ENCODE data around the gene PPP2R2B.
"Not testable (repeated sequence)": the region's sequence is repeated elsewhere in the genome, so short reads cannot be mapped to it uniquely, and the experiment has no call there.

The PPP2R2B gene

DNA sequence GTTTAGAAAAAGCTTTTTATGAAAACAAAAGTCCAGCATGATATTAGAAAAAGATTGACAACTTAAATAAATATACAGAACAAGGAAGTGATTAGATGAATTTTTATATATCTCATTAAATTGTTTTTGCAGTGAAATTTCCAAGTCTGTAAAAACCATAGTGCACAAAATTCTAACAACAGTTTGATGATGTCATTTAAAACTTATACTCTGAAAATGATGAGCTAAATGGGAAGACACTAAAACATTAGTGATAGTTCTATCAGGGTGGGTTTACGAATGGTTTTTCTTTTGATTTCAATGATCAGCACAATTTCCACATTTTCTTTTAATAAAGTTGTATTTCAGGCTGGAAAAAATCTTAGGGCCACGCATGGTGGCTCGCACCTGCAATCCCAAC is 236.1 kb downstream of the PPP2R2B start:
- no peak for DNase-seq

DNA sequence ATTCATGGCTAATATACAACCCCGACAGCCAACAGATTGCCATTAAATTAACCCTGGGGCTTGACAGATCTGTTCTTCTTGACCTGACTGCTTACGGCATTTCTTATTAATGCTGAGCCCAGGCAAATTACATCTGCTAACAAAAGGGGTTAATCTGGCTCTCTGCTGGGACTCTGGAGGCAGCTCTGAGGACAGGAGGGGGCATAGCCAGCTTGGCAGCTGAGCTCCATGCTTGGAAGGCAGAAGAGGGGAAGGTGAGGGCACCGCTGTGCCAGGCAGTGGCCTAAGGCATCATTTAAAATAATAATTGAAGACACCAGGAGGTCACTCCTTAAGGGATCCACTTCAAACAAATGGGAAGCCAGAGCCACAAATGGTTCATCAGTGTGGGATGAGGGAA is 236.6 kb downstream of the PPP2R2B start:
- DNase-seq = no peak

- DNase-seq = no peak
Observed at GRCh38 chr5:146640285-146640896, 238.2 kb downstream of the PPP2R2B start.

DNA sequence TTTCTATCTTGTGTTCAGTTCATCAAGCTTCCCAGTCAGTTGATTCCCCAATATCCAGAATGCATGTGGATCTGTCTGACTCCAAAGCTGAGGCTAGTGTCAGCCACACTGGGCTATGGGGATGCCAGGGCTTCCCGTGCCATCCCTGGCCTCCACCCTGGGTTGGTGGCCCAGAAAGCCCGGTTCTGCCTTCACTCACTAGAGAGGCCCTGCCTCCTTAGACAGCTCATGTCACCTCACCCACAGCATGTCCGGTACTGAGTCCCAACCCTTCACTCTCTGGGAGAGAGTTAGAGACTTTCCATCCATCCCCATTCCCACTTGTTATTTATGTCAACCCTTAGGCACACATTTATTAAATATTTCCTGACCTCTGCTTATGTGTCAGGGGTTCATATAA is 243.1 kb downstream of the PPP2R2B start:
- no peak for DNase-seq

DNA sequence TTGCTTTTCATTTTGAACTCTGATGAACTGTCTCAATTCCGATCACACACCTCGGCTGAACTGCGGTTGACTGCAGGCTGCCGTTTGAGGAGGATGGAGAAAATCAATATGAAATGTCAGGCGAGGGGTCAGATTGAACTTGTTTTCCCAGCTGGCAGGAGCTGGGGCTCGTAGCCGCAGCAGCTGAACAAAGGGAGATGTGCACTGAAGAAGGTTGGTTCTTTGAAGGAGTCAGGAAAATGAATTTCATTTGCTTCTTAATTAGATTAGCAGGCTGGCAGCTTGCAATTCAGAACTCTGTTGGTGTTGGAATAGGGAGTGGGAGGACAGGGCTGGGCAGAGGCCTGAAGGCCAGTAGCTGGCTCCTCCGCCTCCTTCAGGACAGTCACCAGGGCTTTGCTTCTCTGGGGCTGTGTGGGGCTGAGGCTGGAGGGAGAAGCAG is 245.2 kb downstream of the PPP2R2B start:
- DNase-seq = no peak

GRCh38 chr5:146632620-146633322 is 245.8 kb downstream of the PPP2R2B start:
- DNase-seq = no peak

GRCh38 chr5:146630472-146630871 is 248.1 kb downstream of the PPP2R2B start:
- no peak for DNase-seq

DNA sequence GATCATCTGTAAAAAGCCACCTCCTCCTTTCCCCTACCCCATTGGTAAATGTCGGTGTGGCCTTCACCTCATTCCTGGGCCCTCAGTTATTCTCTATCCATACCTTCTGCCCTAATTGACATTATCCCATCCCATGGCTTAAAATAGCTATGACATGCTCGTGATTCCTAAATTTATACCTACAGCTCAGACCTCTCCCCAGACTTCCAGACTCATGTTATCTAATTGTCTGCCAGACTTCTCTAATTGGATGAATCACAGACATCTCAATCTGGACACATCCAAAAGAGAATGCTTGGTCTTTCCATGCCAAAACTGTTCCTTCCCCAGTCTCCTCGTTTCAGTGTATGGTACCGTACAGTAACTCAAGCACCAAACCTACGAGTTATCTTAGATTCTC is 249.6 kb downstream of the PPP2R2B start:
- DNase-seq = no peak

DNA sequence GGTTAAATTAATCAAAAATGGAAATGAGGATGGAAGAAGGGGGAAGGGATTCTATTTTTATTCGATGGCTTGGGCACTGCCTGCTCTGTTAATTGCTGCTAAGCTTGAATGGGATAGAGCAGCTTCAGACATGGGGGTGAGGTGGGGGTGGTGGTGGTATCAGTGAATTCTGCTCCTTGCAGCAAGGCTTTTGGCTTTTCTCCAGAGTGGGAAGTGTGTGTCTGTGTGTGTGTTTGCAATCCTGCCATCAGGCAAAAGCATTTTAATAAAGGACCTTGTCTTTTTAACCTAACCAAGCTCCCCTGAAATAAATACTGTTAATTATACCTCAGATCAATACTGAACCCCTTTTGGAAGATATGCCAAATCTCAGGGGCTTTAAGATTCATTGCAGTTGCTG is 251.6 kb downstream of the PPP2R2B start:
- no peak for DNase-seq

GRCh38 chr5:146624179-146624578 is 254.4 kb downstream of the PPP2R2B start:
- no peak for DNase-seq

DNA sequence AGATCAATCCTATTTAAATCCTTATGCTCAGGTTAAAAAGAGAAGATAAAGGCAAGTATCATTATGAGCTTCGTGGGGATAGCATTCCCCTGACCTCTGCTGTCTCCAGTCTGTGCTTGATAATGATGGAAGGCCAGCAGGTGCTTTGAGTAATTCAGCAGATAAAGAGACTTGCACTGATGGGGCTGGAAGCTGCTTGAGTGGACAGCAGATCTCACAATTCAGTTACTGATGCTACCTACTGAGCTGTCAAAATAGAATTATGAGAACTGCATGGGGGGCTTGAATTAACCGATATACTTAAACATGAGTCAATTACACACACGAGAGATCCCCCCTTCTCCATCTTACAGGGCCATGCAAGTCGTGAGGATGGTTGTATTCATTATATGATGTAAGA is 254.9 kb downstream of the PPP2R2B start:
- no peak for DNase-seq

DNA sequence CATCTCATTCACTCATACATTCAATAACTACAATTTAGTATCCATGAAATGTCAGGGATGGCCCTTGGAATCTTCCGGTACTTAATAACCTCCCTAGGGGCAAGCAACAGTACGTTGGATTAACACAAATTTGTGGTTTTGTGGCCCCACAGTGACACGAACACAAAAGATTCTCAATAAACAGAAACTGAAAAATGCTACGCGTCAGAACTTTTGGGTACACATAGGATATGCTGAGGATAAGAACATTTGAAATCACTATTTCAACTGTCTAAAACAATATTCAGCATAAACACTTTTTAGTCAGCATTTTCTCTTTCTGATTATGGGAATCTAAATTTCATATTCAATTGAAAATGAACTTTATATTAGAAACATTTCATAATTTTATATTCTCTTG is 255.5 kb downstream of the PPP2R2B start:
- no peak for DNase-seq

- DNase-seq = no peak
Observed at GRCh38 chr5:146622391-146622790, 256.2 kb downstream of the PPP2R2B start.

DNA sequence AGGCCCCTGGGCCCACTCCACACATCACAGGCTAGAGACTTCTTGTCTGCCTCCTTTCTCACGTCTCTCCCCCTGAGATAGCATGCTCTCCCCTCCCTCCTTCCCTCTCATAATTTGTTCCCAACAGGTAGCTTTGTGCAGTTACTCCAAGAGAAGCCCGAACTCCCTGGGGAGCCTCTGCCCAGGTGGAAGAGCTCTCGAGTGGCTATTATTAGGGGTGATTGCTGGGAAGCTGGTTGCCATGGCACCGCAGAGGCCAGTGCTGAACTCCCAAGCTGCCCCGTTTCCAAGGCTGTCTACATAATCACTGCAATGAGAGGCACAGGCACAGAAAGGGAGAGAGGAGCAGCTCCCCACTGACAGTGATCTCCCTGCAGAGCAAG is 257.9 kb downstream of the PPP2R2B start:
- no peak for DNase-seq

DNA sequence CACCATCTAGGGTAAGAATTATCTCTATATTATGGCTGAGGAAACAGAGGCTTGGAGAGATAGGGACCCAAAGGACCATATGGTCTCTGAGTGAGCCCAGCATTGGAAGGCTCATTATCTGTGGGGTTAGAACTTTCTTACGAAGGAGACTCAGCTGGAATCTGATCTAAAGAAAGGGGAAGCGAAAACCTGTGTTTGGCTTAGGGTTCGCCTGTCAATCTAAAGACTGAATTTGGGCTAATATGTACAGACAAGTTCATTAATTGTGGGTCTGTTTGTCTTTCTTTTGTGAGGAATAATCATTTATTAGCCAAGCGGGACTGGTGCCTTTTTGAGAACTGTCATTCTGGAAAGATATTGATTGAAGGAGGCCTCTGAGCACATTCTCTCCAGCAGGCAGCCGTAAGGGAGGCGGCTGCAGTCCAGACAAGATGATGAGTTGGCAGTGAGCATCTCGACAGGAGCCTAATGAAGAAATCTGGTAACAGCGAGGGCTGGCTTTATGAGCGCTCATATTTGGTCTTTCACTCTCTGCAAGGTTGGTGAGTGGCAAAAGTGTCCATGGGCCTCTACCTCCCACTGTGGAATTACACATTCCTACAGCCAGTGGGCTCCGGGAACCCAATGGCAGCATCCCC is 258.4 kb downstream of the PPP2R2B start:
- DNase-seq = peak; percentile 18

GRCh38 chr5:146618434-146618833 is 260.1 kb downstream of the PPP2R2B start:
- no peak for DNase-seq

DNA sequence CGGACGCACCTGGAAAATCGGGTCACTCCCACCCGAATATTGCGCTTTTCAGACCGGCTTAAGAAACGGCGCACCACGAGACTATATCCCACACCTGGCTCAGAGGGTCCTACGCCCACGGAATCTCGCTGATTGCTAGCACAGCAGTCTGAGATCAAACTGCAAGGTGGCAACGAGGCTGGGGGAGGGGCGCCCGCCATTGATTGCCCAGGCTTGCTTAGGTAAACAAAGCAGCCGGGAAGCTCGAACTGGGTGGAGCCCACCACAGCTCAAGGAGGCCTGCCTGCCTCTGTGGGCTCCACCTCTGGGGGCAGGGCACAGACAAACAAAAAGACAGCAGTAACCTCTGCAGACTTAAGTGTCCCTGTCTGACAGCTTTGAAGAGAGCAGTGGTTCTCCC is 268.8 kb downstream of the PPP2R2B start:
- DNase-seq = not testable (repeated sequence)

GRCh38 chr5:146607659-146608332 is 270.8 kb downstream of the PPP2R2B start:
- no peak for DNase-seq

GRCh38 chr5:146606893-146607292 is 271.7 kb downstream of the PPP2R2B start:
- no peak for DNase-seq

- DNase-seq = no peak
Observed at GRCh38 chr5:146600376-146600775, 278.2 kb downstream of the PPP2R2B start.

DNA sequence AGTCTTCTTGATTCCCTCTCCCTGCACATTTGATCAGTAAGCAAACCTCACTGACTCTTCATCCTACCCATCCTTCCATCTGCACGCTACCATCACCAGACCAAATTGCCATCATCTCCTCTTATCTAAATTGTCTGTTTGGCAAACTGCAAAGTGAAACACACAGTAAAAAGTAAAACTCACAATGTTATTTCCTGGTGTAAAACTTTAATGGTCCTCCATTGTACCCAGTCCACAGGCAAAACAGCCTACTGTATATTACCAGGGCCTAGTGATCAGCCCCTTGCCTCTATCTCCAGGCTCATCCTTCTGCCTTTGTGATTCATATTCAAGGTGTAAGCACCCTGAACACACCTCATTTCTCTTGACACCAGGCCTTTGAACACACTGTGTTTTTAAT is 279.3 kb downstream of the PPP2R2B start:
- no peak for DNase-seq

DNA sequence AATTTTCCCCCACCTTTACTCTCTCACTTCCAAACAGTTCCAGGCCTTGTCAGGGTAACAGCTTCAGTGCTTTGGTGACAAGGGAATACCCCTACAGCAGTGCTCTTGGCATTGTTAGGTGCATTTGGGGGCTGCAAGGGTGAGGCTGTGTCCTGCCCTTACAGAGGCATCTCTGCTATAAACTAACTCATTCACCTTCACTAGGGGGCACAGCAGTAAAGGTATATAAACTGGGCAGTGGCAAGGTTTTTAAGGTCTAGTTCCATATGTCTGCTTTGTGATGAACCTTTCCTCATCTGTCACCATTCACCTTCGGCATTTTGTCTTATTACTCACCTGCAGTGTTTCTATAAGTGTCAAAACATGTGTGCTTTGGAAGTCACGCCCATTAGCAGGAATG is 283.5 kb downstream of the PPP2R2B start:
- DNase-seq = no peak

GRCh38 chr5:146592352-146592751 is 286.2 kb downstream of the PPP2R2B start:
- no peak for DNase-seq

DNA sequence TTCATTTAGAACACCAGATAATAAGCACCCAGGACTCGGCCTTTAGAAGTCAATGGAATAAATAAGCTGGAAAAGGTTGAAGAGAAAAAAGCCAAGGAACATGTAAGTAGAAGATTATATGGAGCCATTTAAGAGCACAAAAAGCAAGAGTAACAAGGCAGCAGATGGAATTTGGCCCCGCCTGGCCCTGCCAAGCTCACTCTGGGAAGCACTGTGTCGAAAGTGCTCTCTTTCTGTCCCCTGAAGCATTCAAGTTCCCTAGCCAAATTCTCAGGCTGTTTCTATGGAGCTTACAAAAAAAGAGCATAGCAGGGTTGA is 289.6 kb downstream of the PPP2R2B start:
- no peak for DNase-seq
